IMR-90 (cell line): ENCODE results near the gene ADGRL1. TPM values are rescaled to one million over a fixed set of nuclear protein-coding genes. Genes with fewer than 3 reads are reported as not detected.

Source experiments
- ATAC-seq: fragments of 200-7000 bp; cut with Tn5 transposase; 2 replicates; pipeline ENCODE4 v1.9.1; 2020; ENCODE audit warnings: low read depth, mild to moderate bottlenecking, moderate library complexity
- BruUV-seq: library from RNA; stranded (reverse); fragments of 400-500 nt; replicated peaks from 2 replicates; lab custom pipeline; 2021; lab: Mats Ljungman, UMichigan
- CTCF ChIA-PET: fragments of 300-600 bp; formaldehyde crosslinking; extraction: SDS; loops from one replicate; lab custom pipeline; 2021; ENCODE audit warnings: antibody characterized with exemption; lab: Yijun Ruan, JAX
- POLR2A ChIA-PET: fragments of 300-600 bp; sonication (Branson Sonifier 250); formaldehyde crosslinking; loops from one replicate; lab custom pipeline; 2022; ENCODE audit warnings: antibody characterized with exemption; ENCODE audit not compliant: unreplicated experiment; lab: Charles Lee
- DNase-seq: peaks from one replicate; pipeline ENCODE4 v3.0.0; 2013
- H2AFZ ChIP-seq: replicated peaks from 2 replicates; pipeline ENCODE3; 2013; ENCODE audit warnings: low read length, mild to moderate bottlenecking; ENCODE audit not compliant: poor library complexity
- H2AK5ac ChIP-seq: 2 replicates; pipeline ENCODE4 v1.6.1; 2013; ENCODE audit warnings: low read depth, low read length, inconsistent platforms
- H2AK9ac ChIP-seq: replicated peaks from 2 replicates; pipeline ENCODE3; 2013; ENCODE audit warnings: mild to moderate bottlenecking, low read depth, low read length, moderate library complexity; ENCODE audit not compliant: poor library complexity
- H2BK120ac ChIP-seq: 2 replicates; pipeline ENCODE4 v1.6.1; 2013; ENCODE audit warnings: low read depth, low read length, inconsistent platforms
- H2BK15ac ChIP-seq: 3 replicates; pipeline ENCODE4 v1.6.1; 2013; ENCODE audit warnings: low read depth, low read length, inconsistent platforms
- H2BK20ac ChIP-seq: 2 replicates; pipeline ENCODE4 v1.6.1; 2013; ENCODE audit warnings: low read depth, mild to moderate bottlenecking, inconsistent platforms, low read length, moderate library complexity
- H2BK5ac ChIP-seq: 2 replicates; pipeline ENCODE4 v1.6.1; 2013; ENCODE audit warnings: mild to moderate bottlenecking, low read depth, low read length, inconsistent platforms; ENCODE audit not compliant: poor library complexity, severe bottlenecking
- H3K14ac ChIP-seq: replicated peaks from 2 replicates; pipeline ENCODE4 v1.6.1; 2013; ENCODE audit warnings: low read depth, low read length, inconsistent platforms
- H3K18ac ChIP-seq: 2 replicates; pipeline ENCODE4 v1.6.1; 2013; ENCODE audit warnings: low read depth, low read length, control low read depth
- H3K23ac ChIP-seq: 2 replicates; pipeline ENCODE4 v1.6.1; 2013; ENCODE audit warnings: low read depth, low read length, inconsistent platforms
- H3K27ac ChIP-seq: 2 replicates; pipeline ENCODE4 v1.5.1; 2013; ENCODE audit warnings: mild to moderate bottlenecking, control low read depth, low read length; ENCODE audit not compliant: insufficient read depth
- H3K27me3 ChIP-seq: 2 replicates; pipeline ENCODE4 v1.6.1; 2013; ENCODE audit warnings: low read length; ENCODE audit not compliant: control insufficient read depth, insufficient read depth
- H3K36me3 ChIP-seq: 2 replicates; pipeline ENCODE4 v1.6.1; 2013; ENCODE audit warnings: low read length, mixed read lengths; ENCODE audit not compliant: control insufficient read depth, insufficient read depth
- H3K4ac ChIP-seq: 2 replicates; pipeline ENCODE4 v1.6.1; 2013; ENCODE audit warnings: low read depth, low read length, inconsistent platforms
- H3K4me1 ChIP-seq: 2 replicates; pipeline ENCODE4 v1.6.1; 2013; ENCODE audit warnings: low read length, mixed read lengths; ENCODE audit not compliant: control insufficient read depth, insufficient read depth
- H3K4me2 ChIP-seq: 2 replicates; pipeline ENCODE4 v1.6.1; 2013; ENCODE audit warnings: low read depth, mild to moderate bottlenecking, control low read depth, low read length, moderate library complexity
- H3K4me3 ChIP-seq: 2 replicates; pipeline ENCODE4 v1.5.1; 2013; ENCODE audit warnings: low read depth, mild to moderate bottlenecking, control low read depth, low read length, moderate library complexity; ENCODE audit not compliant: insufficient read depth
- H3K56ac ChIP-seq: 2 replicates; pipeline ENCODE4 v1.6.1; 2013; ENCODE audit warnings: low read length, inconsistent platforms; ENCODE audit not compliant: insufficient read depth; ENCODE audit errors: extremely low read depth
- H3K79me1 ChIP-seq, 2 experiments: 2 replicates each; pipeline ENCODE4 v1.6.1; 2013; ENCODE audit warnings: low read length in 2 of 2, inconsistent platforms in 1 of 2, low read depth in 1 of 2
- H3K9ac ChIP-seq: 2 replicates; pipeline ENCODE4 v1.6.1; 2013; ENCODE audit warnings: low read depth, low read length, control low read depth
- H3K9me1 ChIP-seq: 2 replicates; pipeline ENCODE4 v1.6.1; 2013; ENCODE audit warnings: low read length, inconsistent platforms; ENCODE audit not compliant: insufficient read depth
- H3K9me3 ChIP-seq: 2 replicates; pipeline ENCODE4 v1.6.1; 2013; ENCODE audit warnings: low read length; ENCODE audit not compliant: control insufficient read depth, insufficient read depth
- H4K20me1 ChIP-seq: 2 replicates; pipeline ENCODE4 v1.6.1; 2013; ENCODE audit warnings: low read length, inconsistent platforms; ENCODE audit not compliant: insufficient read depth
- H4K5ac ChIP-seq: 2 replicates; pipeline ENCODE4 v1.6.1; 2013; ENCODE audit warnings: mild to moderate bottlenecking, low read depth, low read length, control low read depth
- H4K8ac ChIP-seq, 2 experiments: 2 replicates each; pipeline ENCODE4 v1.6.1; 2013; ENCODE audit warnings: low read depth in 2 of 2, low read length in 2 of 2, control low read depth in 1 of 2, inconsistent platforms in 1 of 2
- H4K91ac ChIP-seq: 2 replicates; pipeline ENCODE4 v1.6.1; 2013; ENCODE audit warnings: low read depth, low read length, inconsistent platforms; ENCODE audit not compliant: insufficient read depth
- BHLHE40 ChIP-seq: fragments of 150-350 bp; IDR thresholded peaks from 2 replicates; pipeline ENCODE4 v1.6.1; 2016; ENCODE audit warnings: mild to moderate bottlenecking, low read depth, low read length
- CEBPB ChIP-seq: IDR thresholded peaks from 2 replicates; pipeline ENCODE4 v1.6.1; 2012; ENCODE audit warnings: low read depth, low read length, improper control_type of control experiment
- FOS ChIP-seq: fragments of 150-350 bp; IDR thresholded peaks from 2 replicates; pipeline ENCODE4 v1.6.1; 2016; ENCODE audit warnings: low read depth, low read length
- MAZ ChIP-seq: IDR thresholded peaks from 2 replicates; pipeline ENCODE4 v1.6.1; 2012; ENCODE audit warnings: low read depth, mild to moderate bottlenecking, low read length, improper control_type of control experiment, moderate library complexity, borderline replicate concordance
- NFE2L2 ChIP-seq: fragments of 150-350 bp; IDR thresholded peaks from 2 replicates; pipeline ENCODE4 v1.6.1; 2016; ENCODE audit warnings: low read depth, mild to moderate bottlenecking, low read length
- RFX5 ChIP-seq: IDR thresholded peaks from 2 replicates; pipeline ENCODE4 v1.8.0; 2012; ENCODE audit warnings: low read depth, mild to moderate bottlenecking, low read length, moderate library complexity
- SMC3 ChIP-seq: fragments of 150-350 bp; IDR thresholded peaks from 2 replicates; pipeline ENCODE4 v1.6.1; 2016; ENCODE audit warnings: low read depth, mild to moderate bottlenecking, antibody characterized with exemption, low read length, moderate library complexity
- WGBS, 2 experiments: methylation state at CpG; one replicate each; pipeline versions ENCODE4 v1.1.5 to v1.1.7; 2013; ENCODE audit warnings: missing lambda C conversion rate in 2 of 2; ENCODE audit not compliant: insufficient read length in 1 of 2; ENCODE audit errors: extremely low coverage in 2 of 2; 5-methylcytosine and 5-hydroxymethylcytosine counted together
- dilution Hi-C: fragments of 300-500 bp; cut with HindIII; formaldehyde crosslinking; loops from one replicate; pipeline ENCODE4 v1.14.3; 2018; ENCODE audit warnings: low sequenced_read_pairs; ENCODE audit not compliant: unreplicated experiment
- in situ Hi-C: fragments of 300-500 bp; cut with MboI; formaldehyde crosslinking; loops from 3 replicates; pipeline ENCODE4 v1.14.3; 2019; ENCODE audit warnings: low sequenced_read_pairs, inconsistent platforms, mixed read lengths
- intact Hi-C: fragments of 100-400 bp; cut with micrococcal nuclease; formaldehyde crosslinking; loops from 2 replicates; pipeline ENCODE4 v1.10.0; 2022
- polyA plus RNA-seq, 3 experiments: library from polyadenylated mRNA; depleted of rRNA; stranded (reverse); fragments of >200 nt; gene quantifications; 2 replicates each; pipeline ENCODE4 v1.2.3, GENCODE V29; 2012; ENCODE audit warnings: low replicate concordance in 1 of 3
- total RNA-seq: library from RNA; depleted of rRNA; stranded (reverse); fragments of >200 nt; gene quantifications from 2 replicates; pipeline ENCODE4 v1.2.3, GENCODE V29; 2012

Gene ADGRL1
- total and polyA plus RNA-seq, 2 of the 4 experiments (the other 2 are of a cell fraction), result 0.72 to 2.2 TPM

GRCh38 chr19:14116525-14116917 is 89.4 kb downstream of the ADGRL1 start:
- H3K4me3 ChIP-seq, result peak overlapping the region; percentile 74
- no peak overlapping the region for H3K56ac ChIP-seq
- H4K20me1 ChIP-seq, result peaks cover 8% of the 10 kb centered on the region
- WGBS, 2 experiments, result 0% methylated on average over 4 of the region's 6 CpGs; no CpG with 5 or more reads in 1 of the 2 experiments
- H4K91ac ChIP-seq, result no peak overlapping the region; the same call in 1 of the 2 replicates
- peak overlapping the region; percentile 68 for H3K4ac ChIP-seq
- in situ Hi-C loops, result no loop called here
- peak overlapping the region; percentile 45; the same call in 1 of the 2 replicates for H3K27ac ChIP-seq
- no peaks in the 10 kb centered on the region for H3K36me3 ChIP-seq
- H3K4me2 ChIP-seq, result peak overlapping the region; percentile 98
- H3K18ac ChIP-seq, result no peak overlapping the region
- H3K9ac ChIP-seq, result peak overlapping the region; percentile 78
- POLR2A ChIA-PET, result no interaction called here
- no peak overlapping the region for H2BK20ac ChIP-seq
- dilution Hi-C loops, result no loop called here
- no peak overlapping the region for H2BK5ac ChIP-seq
- no peaks in the 10 kb centered on the region for H3K27me3 ChIP-seq
- H2BK120ac ChIP-seq, result no peak overlapping the region
- H4K5ac ChIP-seq, result no peak overlapping the region
- H3K9me3 ChIP-seq, result no peaks in the 10 kb centered on the region
- H4K8ac ChIP-seq, result no peak overlapping the region
- H3K14ac ChIP-seq, result peak overlapping the region; percentile 53
- peak overlapping the region; percentile 32 for H2AK5ac ChIP-seq
- H2BK15ac ChIP-seq, result no peak overlapping the region
- ATAC-seq (no peak), DNase-seq (no peak)
- TF ChIP-seq SMC3 (no peak), NFE2L2 (no peak), BHLHE40 (no peak), FOS (no peak), RFX5 (no peak), CEBPB (no peak), MAZ (no peak)
- CTCF ChIA-PET, result interaction anchor here (0.6 to 1.7 kb wide), 2 partner anchors 20 to 330 kb away, joined by 3 to 8 read pairs; partner anchors contain the start of gene ASF1B
- H3K79me1 ChIP-seq, result peaks cover 10 to 67% of the 10 kb centered on the region in 2 experiments
- intact Hi-C loops, result no loop called here
- peaks cover 26% of the 10 kb centered on the region for H3K4me1 ChIP-seq
- BruUV-seq, result no TSS peak
- peak overlapping the region; percentile 91 for H3K23ac ChIP-seq
- peaks cover 17% of the 10 kb centered on the region; the same call in 1 of the 2 replicates for H3K9me1 ChIP-seq
- peak overlapping the region; percentile 70 for H2AK9ac ChIP-seq
- peak overlapping the region; percentile 3 for H2AFZ ChIP-seq
